ENCODE measurements around the gene EHBP1L1. TPM values are rescaled to one million over a fixed set of nuclear protein-coding genes. Genes with fewer than 3 reads are reported as not detected.

The EHBP1L1 gene
- total and polyA plus RNA-seq, 2 of the 13 experiments (the other 11 are each of a cell fraction or from before 2014, with no cell fraction given) = 8.3 to 10.6 TPM

- peak; percentile 21; the same call in 1 of the 2 replicates for TF ChIP-seq ZNF574 (CRISPR knock-in tag; IDR thresholded peaks at IDR 0.05)
- TF ChIP-seq ATM (IDR thresholded peaks at IDR 0.05; ENCODE audit: borderline replicate concordance) = no peak
- peak; percentile 81 for TF ChIP-seq ZBTB2 (CRISPR knock-in tag; IDR thresholded peaks at IDR 0.05; ENCODE audit: low read depth)
- no peak for TF ChIP-seq ZNF460 (CRISPR knock-in tag; IDR thresholded peaks at IDR 0.05; ENCODE audit: borderline replicate concordance)
- peak; percentile 94; the same call in 1 of the 2 replicates for TF ChIP-seq ZMYM3 (CRISPR knock-in tag; IDR thresholded peaks at IDR 0.05)
- no peak for TF ChIP-seq ZFP36L1 (CRISPR knock-in tag; IDR thresholded peaks at IDR 0.05)
- no peak for TF ChIP-seq TSC22D2 (CRISPR knock-in tag; IDR thresholded peaks at IDR 0.05; ENCODE audit: borderline replicate concordance)
- 0 out of 2 replicates have a peak, but pooled peaks have one; percentile 40 for TF ChIP-seq PITX1 (CRISPR knock-in tag; IDR thresholded peaks at IDR 0.05)
- TF ChIP-seq YY1 (IDR thresholded peaks at IDR 0.05; ENCODE audit: insufficient read depth, insufficient replicate concordance, low read depth, low read length) = peak; percentile 8
- no peak for TF ChIP-seq REL (CRISPR knock-in tag; conservative IDR thresholded peaks at IDR 0.05)
- no peak for TF ChIP-seq ZNF761 (CRISPR knock-in tag; conservative IDR thresholded peaks at IDR 0.05)
- TF ChIP-seq ZNF781 (CRISPR knock-in tag; IDR thresholded peaks at IDR 0.05; ENCODE audit: borderline replicate concordance, not compliant biosample characterization) = no peak
- TF ChIP-seq XRCC5 (optimal IDR thresholded peaks at IDR 0.05; ENCODE audit: low read length) = no peak
- TF ChIP-seq MED13 (CRISPR knock-in tag; IDR thresholded peaks at IDR 0.05) = no peak
- TF ChIP-seq HNRNPK (IDR thresholded peaks at IDR 0.05; ENCODE audit: low read depth, low read length, poor library complexity, severe bottlenecking) = no peak
- TF ChIP-seq PRDM15 (CRISPR knock-in tag; IDR thresholded peaks at IDR 0.05) = no peak
- TF ChIP-seq PBX2 (CRISPR knock-in tag; IDR thresholded peaks at IDR 0.05) = no peak
Observed at GRCh38 chr11:65575568-65576231, at the start of gene EHBP1L1 (continued).

Data from HepG2 (cell line).